ENCODE data around the gene MOV10. TPM values are rescaled to one million over a fixed set of nuclear protein-coding genes. Genes with fewer than 3 reads are reported as not detected.

Gene MOV10
- total and polyA plus RNA-seq, 2 of the 8 experiments (the other 6 are each of a cell fraction or from before 2014, with no cell fraction given): 57.3 to 109 TPM

DNA sequence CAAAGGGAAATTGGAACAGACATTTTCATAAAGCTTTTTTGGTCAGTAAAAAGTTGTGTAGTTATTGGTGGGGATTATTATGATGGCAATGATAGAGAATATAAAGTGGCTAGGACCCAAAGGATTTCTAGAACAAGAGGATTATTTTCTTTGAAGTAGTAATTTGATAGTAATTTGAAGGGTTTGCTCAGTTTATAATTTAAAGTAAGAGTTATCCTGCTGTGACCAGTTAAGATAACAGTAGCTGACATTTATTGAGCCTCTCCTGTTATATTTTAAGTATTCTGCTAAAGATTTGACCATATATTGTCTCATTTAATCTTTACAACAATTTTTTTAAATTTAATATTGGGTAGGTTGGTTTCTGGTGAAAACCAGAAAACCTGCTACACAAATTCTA lies 40.1 kb upstream of the MOV10 start:
- H2BK20ac ChIP-seq (ENCODE audit: low read length): no peak overlapping the region
- H2BK5ac ChIP-seq (ENCODE audit: low read depth, low read length): no peak overlapping the region
- H3K23me2 ChIP-seq (ENCODE audit: low read depth, low read length): no peaks in the 10 kb centered on the region
- no peak overlapping the region for H3K23ac ChIP-seq (ENCODE audit: insufficient read length)
- H2BK120ac ChIP-seq (replicated peaks; ENCODE audit: low read depth, low read length): no peak overlapping the region
- no peak overlapping the region for H3K56ac ChIP-seq (replicated peaks; ENCODE audit: insufficient read length, low read depth, low read length)
- no peak for TF ChIP-seq FOSL1 (IDR thresholded peaks at IDR 0.05; ENCODE audit: insufficient read depth, low read depth, low read length)
- no peak for TF ChIP-seq NRF1 (IDR thresholded peaks at IDR 0.05; ENCODE audit: low read depth, low read length)
- no peak for TF ChIP-seq TAF7 (optimal IDR thresholded peaks at IDR 0.05; ENCODE audit: borderline replicate concordance, low read depth, low read length)
- TF ChIP-seq MAFK (IDR thresholded peaks at IDR 0.05; ENCODE audit: low read depth, low read length): no peak
- TF ChIP-seq JUN (IDR thresholded peaks at IDR 0.05; ENCODE audit: low read depth, low read length): no peak
- no peak for TF ChIP-seq EP300 (IDR thresholded peaks at IDR 0.05; ENCODE audit: borderline replicate concordance in 1 of 2, low read depth in 2 of 2, low read length in 2 of 2)
- TF ChIP-seq, protein P1, sequence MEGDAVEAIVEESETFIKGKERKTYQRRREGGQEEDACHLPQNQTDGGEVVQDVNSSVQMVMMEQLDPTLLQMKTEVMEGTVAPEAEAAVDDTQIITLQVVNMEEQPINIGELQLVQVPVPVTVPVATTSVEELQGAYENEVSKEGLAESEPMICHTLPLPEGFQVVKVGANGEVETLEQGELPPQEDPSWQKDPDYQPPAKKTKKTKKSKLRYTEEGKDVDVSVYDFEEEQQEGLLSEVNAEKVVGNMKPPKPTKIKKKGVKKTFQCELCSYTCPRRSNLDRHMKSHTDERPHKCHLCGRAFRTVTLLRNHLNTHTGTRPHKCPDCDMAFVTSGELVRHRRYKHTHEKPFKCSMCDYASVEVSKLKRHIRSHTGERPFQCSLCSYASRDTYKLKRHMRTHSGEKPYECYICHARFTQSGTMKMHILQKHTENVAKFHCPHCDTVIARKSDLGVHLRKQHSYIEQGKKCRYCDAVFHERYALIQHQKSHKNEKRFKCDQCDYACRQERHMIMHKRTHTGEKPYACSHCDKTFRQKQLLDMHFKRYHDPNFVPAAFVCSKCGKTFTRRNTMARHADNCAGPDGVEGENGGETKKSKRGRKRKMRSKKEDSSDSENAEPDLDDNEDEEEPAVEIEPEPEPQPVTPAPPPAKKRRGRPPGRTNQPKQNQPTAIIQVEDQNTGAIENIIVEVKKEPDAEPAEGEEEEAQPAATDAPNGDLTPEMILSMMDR (IDR thresholded peaks at IDR 0.05; ENCODE audit: control extremely low read depth in 1 of 3, insufficient read depth in 1 of 3, low read depth in 1 of 3, low read length in 3 of 3): no peak
- TF ChIP-seq EGR1 (IDR thresholded peaks at IDR 0.05; ENCODE audit: borderline replicate concordance, low read depth, low read length): no peak
- no peak for TF ChIP-seq SP4 (IDR thresholded peaks at IDR 0.05; ENCODE audit: low read length)
- TF ChIP-seq CREB1 (IDR thresholded peaks at IDR 0.05): no peak
- TF ChIP-seq CBX8 (IDR thresholded peaks at IDR 0.05; ENCODE audit: borderline replicate concordance, low read depth, low read length): no peak
- H3K79me2 ChIP-seq (ENCODE audit: control insufficient read depth in 1 of 2, insufficient read depth in 2 of 2, low read length in 2 of 2): peaks cover 14 to 95% of the 10 kb centered on the region in 2 experiments
- no peaks in the 10 kb centered on the region for H3K79me1 ChIP-seq (ENCODE audit: low read depth, low read length)
- H3K4me3 ChIP-seq (ENCODE audit: extremely low read depth in 1 of 4, insufficient read depth in 2 of 4, low read depth in 3 of 4, low read length in 4 of 4): no peak overlapping the region
- no peak overlapping the region for H4K8ac ChIP-seq (ENCODE audit: extremely low read depth, insufficient read depth, low read length)
- no peaks in the 10 kb centered on the region for H3K27me3 ChIP-seq (replicated peaks in 1 of 4; ENCODE audit: control insufficient read depth in 3 of 4, extremely low read depth in 1 of 4, insufficient read depth in 3 of 4, low read length in 3 of 4)
- H3K4ac ChIP-seq (replicated peaks; ENCODE audit: insufficient read length, low read depth, low read length): no peak overlapping the region
- no peak for FAIRE-seq
- H3K9ac ChIP-seq (replicated peaks in 1 of 4; ENCODE audit: extremely low read depth in 1 of 4, low read depth in 3 of 4, low read length in 3 of 4): no peak overlapping the region
- CTCF ChIA-PET (ENCODE audit: partially characterized antibody): interaction anchor here (0.5 kb wide), 1 partner anchor 18 kb away, joined by 3 read pairs; no protein-coding TSS in a partner anchor
- no peak overlapping the region for H2AK5ac ChIP-seq (ENCODE audit: low read depth, low read length)
- no peak overlapping the region for H4K91ac ChIP-seq (replicated peaks; ENCODE audit: insufficient read length, low read length)
- no peak overlapping the region for H2AFZ ChIP-seq (ENCODE audit: low read length)
- DNase-seq (ENCODE audit: low read depth in 1 of 2, low spot score in 2 of 2): no peak
- no peak overlapping the region for H2BK15ac ChIP-seq (ENCODE audit: low read length)
- H3K36me3 ChIP-seq (ENCODE audit: control insufficient read depth in 2 of 4, insufficient read depth in 4 of 4, low read length in 3 of 4): peaks cover 0 to 3% (median 0%) of the 10 kb centered on the region in 4 experiments; a peak in 2 of 8 replicates
- peaks cover 7 to 16% of the 10 kb centered on the region in 2 experiments for H4K20me1 ChIP-seq (replicated peaks in 1 of 2; ENCODE audit: control insufficient read depth in 1 of 2, insufficient read depth in 2 of 2, low read length in 2 of 2)
- no peaks in the 10 kb centered on the region for H3K4me1 ChIP-seq (replicated peaks in 1 of 4; ENCODE audit: control insufficient read depth in 3 of 4, insufficient read depth in 4 of 4, low read length in 3 of 4)
- no peak overlapping the region for H3K4me2 ChIP-seq (ENCODE audit: insufficient read depth in 1 of 2, low read depth in 2 of 2, low read length in 2 of 2)
- no peak overlapping the region for H3K27ac ChIP-seq (ENCODE audit: low read depth, low read length)
- H3K9me3 ChIP-seq (ENCODE audit: insufficient read depth in 2 of 2, low read depth in 1 of 2, low read length in 1 of 2): no peaks in the 10 kb centered on the region
- H2BK12ac ChIP-seq (ENCODE audit: low read depth, low read length): no peak overlapping the region
- H3K18ac ChIP-seq (ENCODE audit: extremely low read depth, low read length): no peak overlapping the region
- H4K5ac ChIP-seq (ENCODE audit: insufficient read length, low read depth, low read length): no peak overlapping the region
- POLR2A ChIA-PET (ENCODE audit: partially characterized antibody): interaction anchor here (0.6 to 0.8 kb wide), 2 partner anchors 9 to 15 kb away, joined by 3 read pairs; partner anchors contain the start of gene CAPZA1
- H3K14ac ChIP-seq (ENCODE audit: insufficient read length): no peak overlapping the region
